Body of pancreas (tissue), 4 donors: ENCODE results near the gene CDC14B. TPM values are rescaled to one million over a fixed set of nuclear protein-coding genes. Genes with fewer than 3 reads are reported as not detected.

Source experiments
- ATAC-seq: fragments of 150-250 bp; one replicate; pipeline ENCODE4 v1.9.1; 2016
- DNase-seq, 4 donors: peaks; one replicate each; pipeline ENCODE4 v3.0.0-alpha.2; 2019
- H3K27ac ChIP-seq, 4 donors: fragments of 200-600 bp; sonication (generic); 1 replicate in 3 of 4; 2 replicates in 1 of 4; pipeline versions ENCODE4 v1.5.1 to v1.6.1; 2016 to 2019; ENCODE audit warnings: mild to moderate bottlenecking in 1 of 4, mixed read lengths in 1 of 4, moderate library complexity in 1 of 4
- H3K27me3 ChIP-seq, 2 donors: fragments of 200-600 bp; sonication (generic); one replicate each; pipeline ENCODE4 v1.6.0; 2016; ENCODE audit warnings: mild to moderate bottlenecking in 1 of 2
- H3K36me3 ChIP-seq, 2 donors: fragments of 200-600 bp; sonication (generic); replicated peaks in 1 of 2; 2 replicates each; pipeline ENCODE4 v1.5.1; 2016; ENCODE audit warnings: low read depth in 2 of 2; ENCODE audit not compliant: insufficient read depth in 1 of 2
- H3K4me1 ChIP-seq: fragments of 200-600 bp; sonication (generic); one replicate; pipeline ENCODE4 v1.6.0; 2016
- H3K4me3 ChIP-seq, 2 donors: fragments of 200-600 bp; sonication (generic); 1 replicate in 1 of 2; 2 replicates in 1 of 2; pipeline ENCODE4 v1.5.1; 2016 to 2019
- H3K9me3 ChIP-seq, 3 donors: fragments of 200-600 bp; sonication (generic); 1 replicate in 2 of 3; 2 replicates in 1 of 3; pipeline ENCODE4 v1.5.1; 2016
- CTCF ChIP-seq, 7 experiments: fragments of 450-650 bp in 4 of 7; fragments of 200-600 bp in 3 of 7; sonication (generic) in 3 of 7; IDR thresholded peaks; one replicate each; pipeline ENCODE4 v1.5.1; 2016 to 2019; ENCODE audit warnings: antibody characterized with exemption in 7 of 7
- POLR2A ChIP-seq, 3 donors: fragments of 450-650 bp; IDR thresholded peaks; one replicate each; pipeline ENCODE4 v1.6.1; 2016; ENCODE audit warnings: antibody characterized with exemption in 3 of 3, mild to moderate bottlenecking in 2 of 3
- WGBS, 2 donors: methylation state at CpG; one replicate each; pipeline ENCODE4 v1.1.5; 2017; 5-methylcytosine and 5-hydroxymethylcytosine counted together
- intact Hi-C: fragments of 100-400 bp; cut with DNase I; formaldehyde crosslinking; loops from one replicate; pipeline ENCODE4 v1.15.1; 2023
- total RNA-seq, 2 donors: library from RNA; depleted of rRNA; stranded (reverse); fragments of >200 nt; gene quantifications; one replicate each; pipeline ENCODE4 v1.1.0, GENCODE V29; 2016

CDC14B gene
- total RNA-seq, 2 donors from 2014 or later: 10.9 to 16.1 TPM

- no peaks in the 10 kb centered on the region for H3K9me3 ChIP-seq
- no peaks in the 10 kb centered on the region for H3K27me3 ChIP-seq
- WGBS, 2 donors: 67 to 81% methylated on average over 4 of the region's 4 CpGs
- H3K27ac ChIP-seq: no peak overlapping the region
- no peaks in the 10 kb centered on the region for H3K4me1 ChIP-seq
- H3K4me3 ChIP-seq: no peak overlapping the region
- H3K36me3 ChIP-seq: no peaks in the 10 kb centered on the region
- ATAC-seq (no peak), DNase-seq (no peak)
- intact Hi-C loops: no loop called here
- TF ChIP-seq POLR2A (IDR thresholded peaks at IDR 0.05): no peak
- no peak for TF ChIP-seq CTCF (IDR thresholded peaks at IDR 0.05)
Observed at GRCh38 chr9:96478829-96479371, 140.7 kb downstream of the CDC14B start.

- Histone ChIP-seq H3K27ac (no peak overlapping the region), H3K36me3 (no peaks in the 10 kb centered on the region), H3K4me3 (no peak overlapping the region), H3K4me1 (no peaks in the 10 kb centered on the region), H3K27me3 (no peaks in the 10 kb centered on the region), H3K9me3 (no peaks in the 10 kb centered on the region)
- no peak for DNase-seq
- ATAC-seq: no peak
- intact Hi-C loops: no loop called here
- 50 to 58% methylated on average over 5 of the region's 5 CpGs for WGBS, 2 donors
- TF ChIP-seq POLR2A (IDR thresholded peaks at IDR 0.05): no peak
- no peak for TF ChIP-seq CTCF (IDR thresholded peaks at IDR 0.05)
Observed at GRCh38 chr9:96476591-96476990, 143.1 kb downstream of the CDC14B start.

GRCh38 chr9:96476013-96476412 lies 143.6 kb downstream of the CDC14B start:
- H3K27me3 ChIP-seq: no peaks in the 10 kb centered on the region
- H3K27ac ChIP-seq: no peak overlapping the region
- no peaks in the 10 kb centered on the region for H3K9me3 ChIP-seq
- WGBS, 2 donors: 64 to 72% methylated on average over 4 of the region's 4 CpGs
- no peaks in the 10 kb centered on the region for H3K36me3 ChIP-seq
- ATAC-seq: no peak
- TF ChIP-seq CTCF (IDR thresholded peaks at IDR 0.05) (no peak), POLR2A (IDR thresholded peaks at IDR 0.05) (no peak)
- H3K4me3 ChIP-seq: no peak overlapping the region
- intact Hi-C loops: no loop called here
- H3K4me1 ChIP-seq: no peaks in the 10 kb centered on the region
- no peak for DNase-seq

DNA sequence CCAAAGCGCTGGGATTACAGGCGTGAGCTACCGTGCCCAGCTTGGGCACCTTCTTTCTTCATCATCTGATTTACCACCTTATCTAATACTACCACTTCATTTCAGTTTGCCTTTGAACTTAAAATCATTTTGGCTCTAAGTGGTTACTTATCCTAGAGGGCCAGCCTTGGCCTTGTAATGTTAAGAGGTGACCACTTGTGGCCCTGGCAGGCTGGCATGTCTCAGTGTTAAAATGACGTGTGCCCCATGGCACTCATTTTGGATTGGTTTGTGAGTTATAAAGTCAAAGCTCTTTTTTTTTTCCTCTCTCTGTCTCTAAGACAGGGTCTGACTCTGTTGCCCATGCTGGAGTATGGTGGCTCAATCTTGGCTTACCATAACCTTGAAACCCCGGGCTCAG lies 151.9 kb downstream of the CDC14B start:
- TF ChIP-seq CTCF (IDR thresholded peaks at IDR 0.05) (no peak), POLR2A (IDR thresholded peaks at IDR 0.05) (no peak)
- intact Hi-C loops: no loop called here

GRCh38 chr9:96464426-96464825 lies 155.2 kb downstream of the CDC14B start:
- no peak for ATAC-seq
- H3K27me3 ChIP-seq: no peaks in the 10 kb centered on the region
- no peaks in the 10 kb centered on the region for H3K36me3 ChIP-seq
- no peak for TF ChIP-seq CTCF (IDR thresholded peaks at IDR 0.05)
- TF ChIP-seq POLR2A (IDR thresholded peaks at IDR 0.05): no peak
- DNase-seq: no peak
- no peak overlapping the region for H3K27ac ChIP-seq
- intact Hi-C loops: no loop called here
- no peaks in the 10 kb centered on the region for H3K4me1 ChIP-seq
- H3K4me3 ChIP-seq: no peak overlapping the region
- no peaks in the 10 kb centered on the region for H3K9me3 ChIP-seq
- 82% methylated on average over 6 of the region's 6 CpGs for WGBS, 2 donors

More for the DNA sequence above, 151.9 kb downstream of the CDC14B start:
- Histone ChIP-seq H3K4me3 (no peak overlapping the region), H3K27me3 (no peaks in the 10 kb centered on the region), H3K27ac (no peak overlapping the region), H3K36me3 (no peaks in the 10 kb centered on the region), H3K9me3 (no peaks in the 10 kb centered on the region), H3K4me1 (no peaks in the 10 kb centered on the region)
- ATAC-seq (no peak), DNase-seq (no peak)
- 89 to 93% methylated on average over 5 of the region's 5 CpGs for WGBS, 2 donors
